Measurements from ENCODE around the gene MIB1. TPM values are rescaled to one million over a fixed set of nuclear protein-coding genes. Genes with fewer than 3 reads are reported as not detected.
"Not testable (repeated sequence)": the region's sequence is repeated elsewhere in the genome, so short reads cannot be mapped to it uniquely, and the experiment has no call there.

Gene MIB1
- 10 to 100 TPM; 41.9 to 42.5 TPM for total RNA-seq

DNA sequence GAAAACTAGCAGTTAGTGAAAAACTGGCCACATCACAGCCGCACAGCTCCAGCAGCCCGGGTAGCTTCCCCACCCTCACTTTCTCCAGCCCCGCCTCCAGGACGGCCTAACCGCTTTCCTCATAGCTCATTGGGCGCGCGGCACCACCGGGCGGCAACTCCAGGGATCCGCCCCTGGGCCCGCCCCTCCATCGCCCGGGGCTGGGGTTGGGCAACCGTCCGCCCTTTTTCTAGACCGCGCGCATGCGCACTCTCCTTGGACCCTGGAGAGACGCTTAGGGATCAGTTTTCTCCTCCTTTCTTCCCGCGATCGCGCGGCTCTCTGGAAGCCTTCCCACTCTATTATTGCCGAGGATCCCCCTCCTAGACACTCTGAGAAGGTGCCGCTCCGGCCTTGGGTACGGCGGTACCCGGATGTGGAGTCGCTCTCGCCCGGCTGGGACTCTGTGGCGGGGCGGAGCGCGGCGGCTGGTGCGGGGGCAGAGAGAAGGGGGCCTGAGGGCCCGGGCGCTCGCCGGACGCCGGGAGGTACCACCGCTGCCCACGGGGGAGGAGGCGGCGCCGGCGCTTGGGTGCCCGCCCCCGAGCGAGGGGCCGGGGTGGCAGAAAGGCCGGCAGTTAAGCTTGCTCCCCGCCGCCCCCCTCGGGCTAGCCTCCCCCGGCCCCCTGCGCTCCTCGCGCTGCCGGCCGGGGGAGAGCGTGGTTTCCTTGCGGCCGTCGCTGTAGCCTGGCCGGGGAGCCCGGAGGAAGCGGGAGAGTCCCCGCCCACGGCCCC is at the start of gene MIB1:
MIB1 (plus strand) TSS at position 255 of the 774 bp plus-strand sequence. CDS start 792 bp downstream, outside the sequence.
- CTCF ChIA-PET: interaction anchor here (0.6 to 1.1 kb wide), 3 partner anchors 12 to 140 kb away, joined by 3 to 4 read pairs (median 3); no protein-coding TSS in a partner anchor
- POLR2A ChIA-PET: interaction anchor here (0.6 to 5.4 kb wide), 6 partner anchors 8 to 140 kb away, joined by 3 to 34 read pairs (median 4); partner anchors contain the start of genes ABHD3 and ESCO1

DNA sequence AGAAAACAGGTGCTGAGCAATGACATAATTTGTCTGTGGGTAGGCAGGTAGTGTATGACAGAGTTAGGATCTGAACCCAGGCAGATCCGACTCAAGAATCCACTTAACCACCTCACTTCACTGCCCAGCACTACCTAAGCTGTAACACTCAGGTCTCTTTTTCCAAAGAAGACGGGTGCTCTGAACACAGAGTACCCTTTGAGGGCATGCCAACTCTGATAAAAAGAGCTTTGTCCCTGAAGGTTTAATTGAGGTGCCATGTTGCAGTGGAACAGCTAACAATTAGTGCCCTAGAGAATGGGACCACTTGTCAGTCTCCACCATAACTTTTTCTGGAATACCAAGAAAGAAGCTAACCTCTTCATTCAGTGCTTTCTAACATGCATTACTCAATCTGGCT is 47.3 kb upstream of the MIB1 start:
- POLR2A ChIA-PET: no interaction called here
- CTCF ChIA-PET: no interaction called here

DNA sequence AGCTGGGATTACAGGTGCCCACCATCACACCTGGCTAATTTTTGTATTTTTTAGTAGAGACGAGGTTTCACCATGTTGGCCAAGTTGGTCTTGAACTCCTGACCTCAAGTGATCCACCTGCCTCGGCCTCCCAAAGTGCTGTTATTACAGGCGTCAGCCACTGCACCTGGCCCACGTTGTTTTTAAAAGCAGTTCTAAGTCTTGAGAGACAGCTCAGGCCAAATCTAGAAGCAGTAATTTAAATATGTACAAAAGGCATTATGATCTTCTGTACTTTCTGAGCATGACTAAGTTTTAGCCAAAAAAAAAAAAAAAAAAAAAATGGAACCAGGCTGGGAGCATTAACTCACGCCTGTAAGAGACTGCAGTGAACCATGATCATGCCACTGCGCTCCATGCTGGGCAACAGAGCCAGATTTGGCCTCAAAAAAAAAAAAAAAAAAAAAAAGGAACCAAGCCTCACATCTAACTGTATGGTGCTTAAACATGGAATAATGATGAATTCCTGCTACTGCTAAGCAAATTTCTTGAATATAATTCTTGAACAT is 40.0 kb upstream of the MIB1 start:
- ChIA-PET POLR2A (no interaction called here), CTCF (interaction anchor here (0.7 kb wide), 3 partner anchors 29 to 78 kb away, joined by 3 to 5 read pairs (median 4); no protein-coding TSS in a partner anchor)

DNA sequence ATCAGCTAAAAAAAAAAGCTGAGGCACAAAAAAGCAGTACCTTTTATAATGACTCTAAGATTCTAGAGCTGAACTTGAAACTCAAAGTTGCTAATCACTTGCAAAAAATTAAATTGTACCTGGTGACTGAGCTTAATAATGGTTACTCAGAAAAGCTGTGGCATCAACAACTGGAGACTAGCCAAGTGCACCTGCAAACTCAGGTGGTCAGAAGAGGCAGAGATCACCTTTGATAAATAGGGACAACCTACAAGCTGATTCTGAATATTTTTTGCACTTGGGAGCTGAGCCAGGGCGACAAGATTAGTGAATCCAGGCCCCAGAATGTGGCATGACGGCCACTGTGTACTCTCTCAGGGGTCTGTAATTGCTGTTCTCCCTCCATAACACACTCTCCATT is 39.0 kb upstream of the MIB1 start:
- ChIA-PET POLR2A (no interaction called here), CTCF (no interaction called here)

DNA sequence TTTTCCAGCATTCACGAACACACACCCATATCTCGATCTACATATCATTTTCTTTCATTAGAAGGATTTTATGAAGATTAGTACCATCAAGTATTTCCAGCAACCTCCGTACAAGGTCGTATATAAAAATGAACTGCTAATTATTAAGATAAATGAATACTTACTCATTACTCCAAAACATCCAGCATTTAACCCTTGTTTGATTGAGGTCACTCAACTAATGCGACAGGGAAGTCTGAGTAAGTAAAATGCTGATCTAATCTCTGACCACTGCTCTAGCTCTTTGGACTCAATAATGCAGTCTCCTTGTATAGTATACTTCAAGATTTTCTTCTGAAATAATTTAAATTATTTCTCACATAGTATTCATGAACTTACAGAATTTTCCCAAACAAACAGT is 38.0 kb upstream of the MIB1 start:
- CTCF ChIA-PET: interaction anchor here (1.0 to 1.3 kb wide), 2 partner anchors 45 to 102 kb away, joined by 3 to 5 read pairs; partner anchors contain the start of gene ESCO1
- POLR2A ChIA-PET: no interaction called here

DNA sequence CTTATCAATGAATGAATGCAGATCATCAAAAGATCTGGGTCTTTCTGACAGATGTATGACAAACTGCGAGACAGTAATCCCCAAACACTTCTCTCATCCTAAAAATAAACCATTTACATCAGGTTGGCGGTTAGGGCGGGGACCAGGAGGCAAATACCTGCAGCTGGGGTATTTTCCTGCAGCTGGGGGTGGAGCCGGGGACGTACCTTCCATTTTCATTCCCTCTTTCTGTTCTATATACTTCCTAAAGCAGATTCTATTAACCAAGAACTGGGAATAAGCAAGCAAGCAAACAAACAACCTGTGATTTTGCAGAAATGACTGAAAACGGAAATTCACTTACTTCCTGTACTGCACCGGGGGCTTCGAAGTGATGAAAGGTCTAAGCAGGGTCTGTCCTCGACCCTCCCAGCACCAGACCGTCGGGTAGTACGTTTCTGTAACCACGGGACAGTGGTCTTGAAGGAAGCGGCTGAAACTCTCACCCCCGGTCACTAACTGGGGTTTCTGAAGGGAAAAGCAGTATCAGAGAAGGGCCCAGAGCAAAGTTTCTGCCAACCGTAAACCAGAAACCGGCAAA is 37.3 kb upstream of the MIB1 start:
- POLR2A ChIA-PET: interaction anchor here (2.4 kb wide), 1 partner anchor 38 kb away, joined by 34 read pairs; the partner anchor contains the start of gene MIB1
- CTCF ChIA-PET: interaction anchor here (1.0 to 1.3 kb wide), 3 partner anchors 44 to 103 kb away, joined by 3 to 5 read pairs (median 3); partner anchors contain the start of genes ESCO1 and SNRPD1

DNA sequence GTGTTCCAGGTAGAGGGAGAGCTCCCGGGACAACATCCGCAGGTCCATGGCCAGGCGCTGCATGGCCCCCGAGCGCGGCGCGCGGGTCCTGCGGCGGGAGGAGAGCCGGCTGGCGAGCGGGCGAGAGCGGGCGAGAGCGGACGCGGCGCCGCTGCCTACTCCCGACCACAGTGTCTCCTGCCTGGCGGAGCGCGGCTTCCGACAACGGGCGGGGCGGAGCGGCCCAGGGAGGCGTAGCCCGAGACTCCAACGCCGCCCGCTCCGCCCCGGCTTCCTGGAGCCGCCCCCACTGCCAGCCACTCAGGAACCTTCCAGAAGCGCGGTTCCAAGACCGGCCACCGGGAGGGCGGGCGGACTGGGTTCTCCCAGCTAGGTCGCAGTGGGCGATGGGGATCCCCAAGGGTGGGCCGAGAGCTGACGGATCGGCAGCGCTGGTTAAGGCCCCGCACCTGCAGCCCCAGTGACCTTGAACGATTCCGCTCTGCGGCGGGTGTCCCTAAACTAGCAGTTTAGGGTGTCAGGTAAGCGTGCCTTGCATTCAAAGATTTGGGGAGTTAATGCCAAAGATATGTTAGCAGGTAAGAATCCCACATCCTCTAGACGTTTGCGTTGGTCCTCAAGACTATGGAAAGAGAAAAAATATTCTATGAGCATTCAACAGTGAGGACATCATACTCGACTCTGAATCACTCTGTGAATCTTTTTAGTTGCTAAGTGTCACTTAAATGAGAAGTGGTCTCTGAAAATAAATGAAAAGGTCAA is 35.8 kb upstream of the MIB1 start, which contains the start of gene ABHD3:
ABHD3 (minus strand) TSS at position 172 of the 762 bp plus-strand sequence; CDS start at position 63, 109 bp downstream.
- ChIA-PET POLR2A (interaction anchor here (1.0 to 2.4 kb wide), 5 partner anchors 22 to 593 kb away, joined by 3 to 34 read pairs (median 3); partner anchors contain the start of genes ESCO1, MIB1, ROCK1 and SNRPD1), CTCF (interaction anchor here (0.8 kb wide), 1 partner anchor 38 kb away, joined by 3 read pairs; no protein-coding TSS in a partner anchor)

DNA sequence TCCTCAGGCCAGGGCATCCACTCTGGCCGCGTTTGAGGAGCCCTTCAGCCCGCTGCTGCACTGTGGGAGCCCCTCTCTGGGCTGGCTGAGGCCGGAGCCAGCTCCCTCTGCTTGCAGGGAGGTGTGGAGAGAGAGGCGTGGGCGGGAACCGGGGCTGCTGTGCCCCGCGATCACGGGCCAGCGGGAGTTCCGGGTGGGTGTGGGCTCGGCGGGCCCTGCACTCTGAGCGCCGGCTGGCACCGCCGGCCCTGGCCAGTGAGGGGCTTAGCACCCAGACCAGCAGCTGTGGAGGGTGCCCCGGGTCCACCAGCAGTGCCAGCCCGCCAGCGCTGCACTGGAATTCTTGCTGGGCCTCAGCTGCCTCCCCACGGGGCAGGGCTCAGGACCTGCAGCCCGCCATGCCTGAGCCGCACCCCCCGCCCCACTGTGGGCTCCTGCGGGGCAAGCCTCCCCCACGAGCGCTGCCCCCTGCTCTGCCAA is 34.2 kb upstream of the MIB1 start:
- ChIA-PET CTCF (interaction anchor here (1.3 kb wide), 1 partner anchor 106 kb away, joined by 4 read pairs; the partner anchor contains the start of gene ESCO1), POLR2A (interaction anchor here (1.6 kb wide), 1 partner anchor 34 kb away, joined by 3 read pairs; the partner anchor contains the start of gene MIB1)

DNA sequence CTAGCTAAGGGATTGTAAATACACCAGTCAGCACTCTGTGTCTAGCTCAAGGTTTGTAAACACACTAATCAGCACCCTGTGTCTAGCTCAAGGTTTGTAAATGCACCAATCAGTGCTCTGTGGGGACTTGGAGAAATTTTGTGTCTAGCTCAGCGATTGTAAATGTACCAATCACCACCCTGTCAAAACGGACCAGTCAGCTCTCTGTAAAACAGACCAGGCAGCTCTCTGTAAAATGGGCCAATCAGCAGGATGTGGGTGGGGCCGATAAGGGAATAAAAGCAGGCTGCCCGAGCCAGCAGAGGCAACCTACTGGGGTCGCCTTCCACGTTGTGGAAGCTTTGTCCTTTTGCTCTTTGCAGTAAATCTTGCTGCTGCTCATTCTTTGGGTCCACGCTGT is 33.5 kb upstream of the MIB1 start:
- ChIA-PET CTCF (interaction anchor here (1.3 kb wide), 1 partner anchor 107 kb away, joined by 4 read pairs; the partner anchor contains the start of gene ESCO1), POLR2A (interaction anchor here (1.6 kb wide), 1 partner anchor 33 kb away, joined by 3 read pairs; the partner anchor contains the start of gene MIB1)

DNA sequence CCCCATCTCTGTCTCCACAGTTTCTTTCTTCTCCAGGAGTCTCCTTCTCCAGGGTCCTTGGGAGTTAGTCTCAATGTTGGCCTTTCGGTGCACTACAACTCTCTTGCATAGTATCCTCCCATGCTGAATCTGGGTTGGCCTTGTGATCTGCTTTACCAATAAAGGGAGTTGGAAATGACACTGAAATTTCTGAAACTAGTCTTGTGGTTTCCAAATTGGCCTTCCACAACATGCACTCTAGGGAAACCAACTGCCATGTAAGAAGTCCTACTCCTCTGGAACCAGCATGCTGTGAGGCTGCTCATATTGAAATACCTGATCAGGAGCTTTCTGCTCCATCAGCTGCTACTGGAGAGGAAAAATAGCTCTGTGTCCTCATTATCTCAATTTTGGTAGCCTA is 26.1 kb upstream of the MIB1 start:
- CTCF ChIA-PET: interaction anchor here (1.3 kb wide), 1 partner anchor 118 kb away, joined by 3 read pairs; no protein-coding TSS in a partner anchor
- POLR2A ChIA-PET: no interaction called here

DNA sequence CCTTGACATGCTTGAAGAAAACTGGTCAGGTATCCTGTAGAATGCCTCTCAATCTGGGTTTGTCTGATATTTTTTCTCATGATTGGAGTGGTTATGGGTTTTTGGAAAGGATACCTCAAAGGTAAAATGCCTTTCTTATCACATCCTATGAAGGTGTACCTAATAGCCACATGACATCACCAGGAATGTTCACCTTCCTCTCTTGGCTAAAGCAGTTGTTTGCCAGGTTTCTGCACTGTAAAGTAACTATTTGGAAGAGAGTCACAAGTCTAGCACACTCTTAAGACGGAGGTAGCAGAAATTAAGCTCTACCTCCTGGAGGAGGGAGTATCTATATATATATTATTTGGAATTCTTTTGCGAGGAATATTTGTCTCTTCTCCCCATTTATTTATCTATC is 17.9 kb upstream of the MIB1 start:
- ChIA-PET POLR2A (no interaction called here), CTCF (interaction anchor here (0.5 kb wide), 1 partner anchor 95 kb away, joined by 3 read pairs; no protein-coding TSS in a partner anchor)

DNA sequence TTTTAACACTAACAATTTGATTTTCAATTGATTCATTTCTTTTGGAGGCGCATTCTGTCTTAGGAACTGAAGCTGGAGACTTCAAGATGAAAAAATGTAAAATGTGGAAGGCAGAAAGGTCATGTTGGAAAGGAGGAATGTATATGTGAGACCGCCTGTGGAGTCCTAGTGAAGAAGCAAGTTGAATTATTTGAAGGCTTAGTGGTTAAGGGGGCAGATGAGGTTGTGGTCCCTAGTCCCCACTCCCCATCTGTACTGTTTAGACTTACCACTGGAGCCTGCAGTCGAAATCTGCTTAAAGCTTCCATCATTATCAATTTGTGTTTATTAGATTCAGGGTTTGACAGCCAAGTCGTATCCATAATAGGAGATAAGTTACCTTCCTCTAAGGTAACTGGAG is 15.4 kb upstream of the MIB1 start:
- ChIA-PET POLR2A (no interaction called here), CTCF (interaction anchor here (0.6 kb wide), 1 partner anchor 378 kb away, joined by 4 read pairs; no protein-coding TSS in a partner anchor)

DNA sequence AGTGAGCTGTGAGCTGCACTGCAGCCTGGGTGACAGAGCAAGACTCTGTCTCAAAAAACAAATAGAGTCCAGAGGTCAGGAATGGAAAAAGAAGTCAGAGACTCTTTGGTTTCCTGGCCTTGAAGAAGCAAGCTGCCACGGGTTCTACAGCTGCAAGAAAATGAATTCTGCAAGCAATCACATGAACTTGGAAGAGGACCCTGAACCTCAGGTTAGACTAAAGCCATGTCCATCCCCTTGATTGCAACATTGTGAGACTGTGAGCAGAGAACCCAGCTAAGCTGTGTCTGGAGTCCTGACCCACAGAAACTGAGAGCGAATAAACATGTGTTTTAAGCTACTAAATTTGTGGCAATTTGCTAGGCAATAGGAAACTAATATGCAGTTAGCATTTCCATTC is 12.9 kb upstream of the MIB1 start:
- POLR2A ChIA-PET: interaction anchor here (0.6 kb wide), 1 partner anchor 82 kb away, joined by 4 read pairs; no protein-coding TSS in a partner anchor

DNA sequence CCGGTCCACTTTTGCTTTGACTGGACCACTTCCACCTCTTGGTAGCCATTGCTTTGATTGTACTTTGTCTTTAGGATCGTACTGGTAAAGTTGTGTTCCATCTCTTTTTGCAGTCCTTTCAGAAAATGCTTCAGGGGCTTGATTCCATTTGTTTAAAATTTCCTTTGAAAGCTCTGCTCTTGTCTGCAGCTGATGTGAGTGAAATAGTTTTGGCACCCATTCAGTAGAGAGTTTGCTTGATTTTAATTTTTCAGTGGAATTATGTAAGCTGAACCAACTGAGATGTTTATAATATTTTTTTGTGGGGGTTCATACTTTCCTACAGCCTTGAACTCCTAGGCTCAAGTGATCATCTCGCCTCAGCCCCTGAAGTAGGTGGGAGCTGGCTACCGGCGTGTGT is 7.6 kb upstream of the MIB1 start:
- POLR2A ChIA-PET: no interaction called here

More for the DNA sequence above, 12.9 kb upstream of the MIB1 start:
- CTCF ChIA-PET: no interaction called here

DNA sequence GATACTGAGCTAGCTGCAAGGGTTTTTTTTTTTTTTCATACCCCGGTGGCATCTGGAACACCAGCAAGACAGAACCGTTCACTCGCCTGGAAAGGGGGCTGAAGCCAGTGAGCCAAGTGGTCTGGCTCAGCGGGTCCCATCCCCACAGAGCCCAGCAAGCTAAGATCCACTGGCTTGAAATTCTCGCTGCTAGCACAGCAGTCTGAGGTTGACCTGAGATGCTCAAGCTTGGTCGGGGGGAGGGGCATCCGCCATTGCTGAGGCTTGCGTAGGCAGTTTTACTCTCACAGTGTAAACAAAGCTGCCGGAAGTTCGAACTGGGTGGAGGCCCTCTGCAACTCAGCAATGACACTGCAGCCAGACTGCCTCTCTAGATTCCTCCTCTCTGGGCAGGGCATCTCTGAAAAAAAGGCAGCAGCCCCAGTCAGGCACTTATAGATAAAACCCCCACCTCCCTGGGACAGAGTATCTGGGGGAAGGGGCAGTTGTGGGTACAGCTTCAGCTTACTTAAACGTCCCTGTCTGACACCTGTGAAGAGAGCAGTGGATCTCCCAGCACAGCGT is 5.1 kb upstream of the MIB1 start:
- CTCF ChIA-PET: no interaction called here
- POLR2A ChIA-PET: no interaction called here

More for the DNA sequence above, 7.6 kb upstream of the MIB1 start:
- CTCF ChIA-PET: no interaction called here

DNA sequence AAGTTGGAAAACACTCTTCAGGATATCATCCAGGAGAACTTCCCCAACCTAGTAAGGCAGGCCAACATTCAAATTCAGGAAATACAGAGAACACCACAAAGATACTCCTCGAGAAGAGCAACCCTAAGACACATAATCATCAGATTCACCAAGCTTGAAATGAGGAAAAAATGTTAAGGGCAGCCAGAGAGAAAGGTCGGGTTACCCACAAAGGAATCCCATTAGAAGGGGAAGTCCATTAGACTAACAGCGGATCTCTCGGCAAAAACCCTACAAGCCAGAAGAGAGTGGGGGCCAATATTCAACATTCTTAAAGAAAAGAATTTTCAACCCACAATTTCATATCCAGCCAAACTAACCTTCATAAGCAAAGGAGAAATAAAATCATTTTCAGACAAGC is 3.7 kb upstream of the MIB1 start:
- POLR2A ChIA-PET, CTCF ChIA-PET: not testable (repeated sequence)

DNA sequence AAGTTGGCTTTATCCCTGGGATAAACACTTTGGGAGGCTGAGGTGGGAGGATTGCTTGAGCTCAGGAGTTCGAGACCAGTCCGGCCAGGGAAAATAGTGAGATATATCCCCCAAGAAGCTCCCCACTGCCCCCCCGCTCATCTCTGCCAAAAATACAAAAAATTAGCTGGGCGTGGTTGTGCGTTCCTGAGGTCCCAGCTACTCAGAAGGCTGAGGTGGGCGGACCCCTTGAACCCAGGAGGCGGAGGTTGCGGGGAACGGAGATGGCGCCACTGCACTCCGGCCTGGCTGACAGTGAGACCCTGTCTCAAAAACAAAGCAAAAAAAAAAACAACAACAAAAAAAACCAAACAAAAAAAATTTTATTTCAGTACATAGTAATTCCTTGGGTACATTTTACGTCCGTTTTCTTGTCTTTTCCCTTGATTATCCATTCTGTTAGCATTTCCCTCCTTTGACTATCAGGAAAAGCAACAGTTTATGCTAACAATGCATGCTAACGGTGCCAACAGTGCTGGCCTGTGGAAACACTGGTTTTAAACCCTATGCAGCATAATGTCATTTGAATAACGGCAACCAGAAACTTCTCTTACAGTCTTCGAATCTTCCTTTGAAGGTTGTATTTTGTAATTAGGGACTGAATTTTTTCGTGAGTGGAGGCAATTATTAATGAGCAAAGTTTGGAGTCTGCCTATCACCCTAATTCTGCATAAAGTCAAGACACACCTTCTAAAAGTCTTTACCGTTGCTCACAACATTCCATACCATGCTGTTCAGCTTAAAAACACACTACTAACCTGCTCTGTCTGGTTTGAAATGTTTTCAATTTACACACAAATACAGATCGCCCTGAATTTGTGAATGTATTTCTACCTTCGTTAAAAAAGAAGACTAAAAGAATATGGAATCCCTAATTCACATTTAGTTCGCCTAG is 721 bp upstream of the MIB1 start:
- ChIA-PET POLR2A (interaction anchor here (0.6 to 5.4 kb wide), 6 partner anchors 9 to 139 kb away, joined by 3 to 34 read pairs (median 4); partner anchors contain the start of genes ABHD3 and ESCO1), CTCF (interaction anchor here (0.6 to 0.7 kb wide), 2 partner anchors 111 to 139 kb away, joined by 3 to 4 read pairs; no protein-coding TSS in a partner anchor)

All from activated CD8-positive, alpha-beta memory T cell treated with anti-CD3 and anti-CD28 coated beads for 36 hours (primary cell).